NK-92 (cell line): ENCODE data around the gene TNN.

Experiments used
- DNase-seq: peaks from one replicate; lab custom pipeline; 2025; ENCODE audit not compliant: unreplicated experiment; lab: John Stamatoyannopoulos, UW

TNN gene

GRCh38 chr1:175062858-175063257 lies 4.8 kb upstream of the TNN start:
- DNase-seq = no peak

- DNase-seq = no peak
Measured at GRCh38 chr1:175070818-175071217, 3.2 kb downstream of the TNN start.

GRCh38 chr1:175071276-175071943 lies 3.8 kb downstream of the TNN start:
- no peak for DNase-seq

GRCh38 chr1:175072099-175072951 lies 4.7 kb downstream of the TNN start:
- no peak for DNase-seq

GRCh38 chr1:175073061-175073460 lies 5.4 kb downstream of the TNN start:
- no peak for DNase-seq

GRCh38 chr1:175073633-175074032 lies 6.0 kb downstream of the TNN start:
- DNase-seq = no peak

GRCh38 chr1:175075572-175076568 lies 8.2 kb downstream of the TNN start:
- DNase-seq = no peak

GRCh38 chr1:175077356-175078030 lies 9.9 kb downstream of the TNN start:
- no peak for DNase-seq

- no peak for DNase-seq
Measured at GRCh38 chr1:175078629-175079028, 11.0 kb downstream of the TNN start.

GRCh38 chr1:175079338-175079737 lies 11.7 kb downstream of the TNN start:
- DNase-seq = no peak

GRCh38 chr1:175080030-175080429 lies 12.4 kb downstream of the TNN start:
- no peak for DNase-seq

GRCh38 chr1:175081983-175082382 lies 14.3 kb downstream of the TNN start:
- no peak for DNase-seq

- no peak for DNase-seq
Measured at GRCh38 chr1:175088525-175088951, 20.9 kb downstream of the TNN start.

GRCh38 chr1:175089136-175089718 lies 21.6 kb downstream of the TNN start:
- DNase-seq = no peak

- no peak for DNase-seq
Measured at GRCh38 chr1:175090780-175091179, 23.1 kb downstream of the TNN start.

GRCh38 chr1:175094626-175095025 lies 27.0 kb downstream of the TNN start:
- DNase-seq = no peak

GRCh38 chr1:175095069-175095468 lies 27.4 kb downstream of the TNN start:
- DNase-seq = no peak

- no peak for DNase-seq
Measured at GRCh38 chr1:175095978-175096607, 28.5 kb downstream of the TNN start.

- DNase-seq = no peak
Measured at GRCh38 chr1:175097361-175097760, 29.7 kb downstream of the TNN start.

GRCh38 chr1:175099916-175100315 lies 32.3 kb downstream of the TNN start:
- DNase-seq = no peak
